WTC11 (cell line): Measurements from ENCODE around the gene HBEGF.

Experiments
- ATF1 ChIP-seq: sonication (generic); formaldehyde crosslinking; IDR thresholded peaks from 2 replicates; pipeline ENCODE4 v1.8.1; 2023; ENCODE audit warnings: mild to moderate bottlenecking, moderate library complexity, missing genetic modification reagents
- ZNF425 ChIP-seq: fragments of 250-450 bp; sonication (Bioruptor Pico); conservative IDR thresholded peaks from 2 replicates; pipeline ENCODE4 v1.9.0; 2021; ENCODE audit warnings: mild to moderate bottlenecking
- TF ChIP-seq, protein P1 (sequence below): fragments of 200-600 bp; IDR thresholded peaks from 2 replicates; pipeline ENCODE4 v1.8.0; 2022; ENCODE audit warnings: antibody characterized with exemption
- TF ChIP-seq, protein P2 (sequence below): sonication (generic); formaldehyde crosslinking; IDR thresholded peaks from 2 replicates; pipeline ENCODE4 v1.8.1; 2022; ENCODE audit warnings: low read depth, missing genetic modification reagents, borderline replicate concordance

DNA sequence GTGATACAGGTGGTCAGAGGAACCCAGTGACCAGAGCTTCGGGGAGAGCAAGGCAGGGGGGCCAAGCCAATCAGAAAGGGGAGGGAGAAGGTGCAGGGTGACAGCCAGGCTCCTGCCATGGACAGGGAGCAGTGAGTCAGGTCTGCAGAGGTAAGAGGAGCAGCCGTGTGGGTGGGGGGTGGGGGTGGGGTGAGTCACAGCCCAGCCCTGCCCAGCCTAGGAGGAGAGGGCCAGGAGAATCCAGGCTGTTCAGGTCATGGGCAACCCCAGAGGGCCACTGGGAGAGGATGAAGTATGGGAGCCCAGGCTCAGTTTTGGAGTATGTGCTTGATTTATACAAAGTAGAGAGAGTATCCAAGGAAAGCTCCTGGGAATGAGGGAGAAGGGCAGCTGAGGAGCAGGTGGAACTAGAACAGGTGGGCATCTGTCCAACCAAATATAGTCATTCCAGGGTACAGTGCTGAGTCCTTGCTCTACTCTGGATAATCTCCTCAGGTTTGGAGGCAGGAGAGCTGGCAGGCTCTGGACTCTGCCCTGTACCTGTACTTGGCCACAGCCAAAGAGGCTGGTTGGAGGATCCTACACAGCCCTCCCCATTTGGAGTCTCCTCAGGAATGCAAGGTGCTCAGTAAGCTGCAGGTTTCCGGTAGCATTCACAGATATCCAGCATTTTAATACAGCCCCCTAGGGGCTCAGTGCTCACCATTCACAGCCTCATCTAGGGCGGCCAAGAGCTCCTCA is 1.6 kb downstream of the HBEGF start:
- TF ChIP-seq, protein P1, sequence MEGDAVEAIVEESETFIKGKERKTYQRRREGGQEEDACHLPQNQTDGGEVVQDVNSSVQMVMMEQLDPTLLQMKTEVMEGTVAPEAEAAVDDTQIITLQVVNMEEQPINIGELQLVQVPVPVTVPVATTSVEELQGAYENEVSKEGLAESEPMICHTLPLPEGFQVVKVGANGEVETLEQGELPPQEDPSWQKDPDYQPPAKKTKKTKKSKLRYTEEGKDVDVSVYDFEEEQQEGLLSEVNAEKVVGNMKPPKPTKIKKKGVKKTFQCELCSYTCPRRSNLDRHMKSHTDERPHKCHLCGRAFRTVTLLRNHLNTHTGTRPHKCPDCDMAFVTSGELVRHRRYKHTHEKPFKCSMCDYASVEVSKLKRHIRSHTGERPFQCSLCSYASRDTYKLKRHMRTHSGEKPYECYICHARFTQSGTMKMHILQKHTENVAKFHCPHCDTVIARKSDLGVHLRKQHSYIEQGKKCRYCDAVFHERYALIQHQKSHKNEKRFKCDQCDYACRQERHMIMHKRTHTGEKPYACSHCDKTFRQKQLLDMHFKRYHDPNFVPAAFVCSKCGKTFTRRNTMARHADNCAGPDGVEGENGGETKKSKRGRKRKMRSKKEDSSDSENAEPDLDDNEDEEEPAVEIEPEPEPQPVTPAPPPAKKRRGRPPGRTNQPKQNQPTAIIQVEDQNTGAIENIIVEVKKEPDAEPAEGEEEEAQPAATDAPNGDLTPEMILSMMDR: no peak
- TF ChIP-seq ZNF425 (no peak), ATF1 (CRISPR knock-in tag) (no peak)
- TF ChIP-seq, protein P2, sequence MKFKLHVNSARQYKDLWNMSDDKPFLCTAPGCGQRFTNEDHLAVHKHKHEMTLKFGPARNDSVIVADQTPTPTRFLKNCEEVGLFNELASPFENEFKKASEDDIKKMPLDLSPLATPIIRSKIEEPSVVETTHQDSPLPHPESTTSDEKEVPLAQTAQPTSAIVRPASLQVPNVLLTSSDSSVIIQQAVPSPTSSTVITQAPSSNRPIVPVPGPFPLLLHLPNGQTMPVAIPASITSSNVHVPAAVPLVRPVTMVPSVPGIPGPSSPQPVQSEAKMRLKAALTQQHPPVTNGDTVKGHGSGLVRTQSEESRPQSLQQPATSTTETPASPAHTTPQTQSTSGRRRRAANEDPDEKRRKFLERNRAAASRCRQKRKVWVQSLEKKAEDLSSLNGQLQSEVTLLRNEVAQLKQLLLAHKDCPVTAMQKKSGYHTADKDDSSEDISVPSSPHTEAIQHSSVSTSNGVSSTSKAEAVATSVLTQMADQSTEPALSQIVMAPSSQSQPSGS (CRISPR knock-in tag): no peak
